Measurements from ENCODE around the gene ASAH2B. TPM values are rescaled to one million over a fixed set of nuclear protein-coding genes. Genes with fewer than 3 reads are reported as not detected.

Gene ASAH2B
- polyA plus RNA-seq, 6 donors from 2014 or later: 0.63 to 2.1 (median 1.6) TPM; not detected in 1

Other genes with a start within 250 kb of the ASAH2B start
- 10 to 100 TPM; 14.2 to 21.7 (median 16.7) TPM for gene SGMS1, start 116.0 kb upstream of the ASAH2B start, polyA plus RNA-seq (ENCODE audit: low read depth in 6 of 6)
- gene A1CF, start 145.7 kb downstream of the ASAH2B start, polyA plus RNA-seq (ENCODE audit: low read depth in 6 of 6): under 1 TPM in 1 of 6 donors, not detected in 5; 0.09 TPM